PC-3 (cell line): ENCODE results near the gene UGT1A3.

Source experiments
- CTCF ChIP-seq: fragments of 300-600 bp; sonication (generic); conservative IDR thresholded peaks from 2 replicates; pipeline ENCODE4 v1.5.1; 2017; ENCODE audit warnings: antibody characterized with exemption, low read depth, mild to moderate bottlenecking, low read length
- EZH2 ChIP-seq: fragments of 300-600 bp; sonication (generic); IDR thresholded peaks from one replicate; pipeline ENCODE4 v1.6.1; 2017; ENCODE audit warnings: antibody characterized with exemption, mild to moderate bottlenecking, low read length; ENCODE audit not compliant: unreplicated experiment
- EZH2phosphoT487 ChIP-seq: fragments of 300-600 bp; sonication (generic); IDR thresholded peaks from 2 replicates; pipeline ENCODE4 v1.6.1; 2018; ENCODE audit warnings: mild to moderate bottlenecking, antibody characterized with exemption, low read length, borderline replicate concordance

- TF ChIP-seq EZH2phosphoT487 (no peak), CTCF (no peak), EZH2 (no peak)
Measured at GRCh38 chr2:233775414-233775813, 46.6 kb downstream of the UGT1A3 start.
